SK-N-SH treated with all-trans-retinoic acid at 6 μM for 48 hours (cell line): ENCODE measurements around the gene PLXNA4.
A peak's percentile ranks its signal among the peaks of the same experiment; 100 is the strongest.

Experiments used
- ATAC-seq: fragments of 200-7000 bp; cut with Tn5 transposase; 3 replicates; pipeline ENCODE4 v1.9.1; 2020; ENCODE audit warnings: mild to moderate bottlenecking, moderate library complexity
- ARNTL ChIP-seq: fragments of 450-650 bp; formaldehyde crosslinking; IDR thresholded peaks from 2 replicates; pipeline ENCODE4 v1.5.0; 2020; ENCODE audit warnings: low read depth, mild to moderate bottlenecking, moderate library complexity, borderline replicate concordance
- CSDC2 ChIP-seq: fragments of 250-450 bp; sonication (Bioruptor Pico); IDR thresholded peaks from 2 replicates; pipeline ENCODE4 v1.5.0; 2020; ENCODE audit warnings: mild to moderate bottlenecking, moderate library complexity
- ISL1 ChIP-seq: fragments of 250-450 bp; sonication (Bioruptor Pico); IDR thresholded peaks from 2 replicates; pipeline ENCODE4 v2.1.2; 2022; ENCODE audit warnings: mild to moderate bottlenecking, moderate library complexity
- PATZ1 ChIP-seq: fragments of 250-450 bp; sonication (Bioruptor Pico); IDR thresholded peaks from 2 replicates; pipeline ENCODE4 v1.8.0; 2020; ENCODE audit warnings: mild to moderate bottlenecking, moderate library complexity, borderline replicate concordance
- PPARA ChIP-seq: fragments of 250-450 bp; sonication (Bioruptor Pico); IDR thresholded peaks from 2 replicates; pipeline ENCODE4 v1.5.0; 2020; ENCODE audit warnings: mild to moderate bottlenecking, borderline replicate concordance
- RARB ChIP-seq: fragments of 250-450 bp; sonication (Bioruptor Pico); IDR thresholded peaks from 2 replicates; pipeline ENCODE4 v1.8.0; 2021; ENCODE audit warnings: mild to moderate bottlenecking, moderate library complexity
- SNAI2 ChIP-seq: fragments of 250-450 bp; sonication (Bioruptor Pico); IDR thresholded peaks from 2 replicates; pipeline ENCODE4 v1.5.0; 2020; ENCODE audit warnings: mild to moderate bottlenecking, moderate library complexity
- TCF4 ChIP-seq: fragments of 250-450 bp; sonication (Bioruptor Pico); IDR thresholded peaks from 2 replicates; pipeline ENCODE4 v1.8.0; 2021; ENCODE audit warnings: mild to moderate bottlenecking, moderate library complexity, borderline replicate concordance
- TOX ChIP-seq: fragments of 250-450 bp; sonication (Bioruptor Pico); IDR thresholded peaks from 2 replicates; pipeline ENCODE4 v1.8.0; 2021; ENCODE audit warnings: mild to moderate bottlenecking, moderate library complexity, borderline replicate concordance
- ZC3H10 ChIP-seq: fragments of 250-450 bp; sonication (Bioruptor Pico); IDR thresholded peaks from 2 replicates; pipeline ENCODE4 v1.5.1; 2021; ENCODE audit warnings: mild to moderate bottlenecking, moderate library complexity
- ZNF70 ChIP-seq: fragments of 450-650 bp; formaldehyde crosslinking; IDR thresholded peaks from 2 replicates; pipeline ENCODE4 v1.5.0; 2020; ENCODE audit warnings: mild to moderate bottlenecking, moderate library complexity
- TF ChIP-seq, protein P1 (sequence below): fragments of 250-450 bp; sonication (Bioruptor Pico); IDR thresholded peaks from 2 replicates; pipeline ENCODE4 v1.5.0; 2020; ENCODE audit warnings: mild to moderate bottlenecking, moderate library complexity
- TF ChIP-seq, protein P2 (sequence below): fragments of 250-450 bp; sonication (Bioruptor Pico); IDR thresholded peaks from 2 replicates; pipeline ENCODE4 v1.5.1; 2020; ENCODE audit warnings: low read depth, mild to moderate bottlenecking, moderate library complexity

PLXNA4 gene

GRCh38 chr7:132422502-132423111 is 153.7 kb downstream of the PLXNA4 start:
- ATAC-seq: no peak
- TF ChIP-seq SNAI2 (CRISPR knock-in tag) (no peak), PPARA (CRISPR knock-in tag) (no peak), ISL1 (CRISPR knock-in tag) (no peak; the same call in 1 of the 2 replicates), CSDC2 (CRISPR knock-in tag) (no peak)

DNA sequence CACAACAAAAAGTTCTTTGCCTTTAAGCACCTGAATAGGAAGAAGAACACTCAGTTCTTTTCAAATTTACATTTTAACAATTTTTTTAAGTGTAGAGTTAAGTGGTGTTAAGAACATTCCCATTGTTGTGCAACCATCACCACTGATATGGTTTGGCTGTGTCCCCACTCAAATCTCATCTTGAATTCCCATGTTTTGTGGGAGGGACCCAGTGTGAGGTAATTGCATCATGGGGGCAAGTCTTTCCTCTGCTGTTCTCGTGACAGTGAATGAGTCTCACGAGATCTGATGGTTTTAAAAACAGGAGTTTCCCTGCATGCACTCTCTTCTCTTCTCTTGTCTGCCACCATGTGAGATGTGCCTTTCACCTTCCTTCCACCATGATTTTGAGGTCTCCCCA is 155.7 kb downstream of the PLXNA4 start:
- TF ChIP-seq, protein P1, sequence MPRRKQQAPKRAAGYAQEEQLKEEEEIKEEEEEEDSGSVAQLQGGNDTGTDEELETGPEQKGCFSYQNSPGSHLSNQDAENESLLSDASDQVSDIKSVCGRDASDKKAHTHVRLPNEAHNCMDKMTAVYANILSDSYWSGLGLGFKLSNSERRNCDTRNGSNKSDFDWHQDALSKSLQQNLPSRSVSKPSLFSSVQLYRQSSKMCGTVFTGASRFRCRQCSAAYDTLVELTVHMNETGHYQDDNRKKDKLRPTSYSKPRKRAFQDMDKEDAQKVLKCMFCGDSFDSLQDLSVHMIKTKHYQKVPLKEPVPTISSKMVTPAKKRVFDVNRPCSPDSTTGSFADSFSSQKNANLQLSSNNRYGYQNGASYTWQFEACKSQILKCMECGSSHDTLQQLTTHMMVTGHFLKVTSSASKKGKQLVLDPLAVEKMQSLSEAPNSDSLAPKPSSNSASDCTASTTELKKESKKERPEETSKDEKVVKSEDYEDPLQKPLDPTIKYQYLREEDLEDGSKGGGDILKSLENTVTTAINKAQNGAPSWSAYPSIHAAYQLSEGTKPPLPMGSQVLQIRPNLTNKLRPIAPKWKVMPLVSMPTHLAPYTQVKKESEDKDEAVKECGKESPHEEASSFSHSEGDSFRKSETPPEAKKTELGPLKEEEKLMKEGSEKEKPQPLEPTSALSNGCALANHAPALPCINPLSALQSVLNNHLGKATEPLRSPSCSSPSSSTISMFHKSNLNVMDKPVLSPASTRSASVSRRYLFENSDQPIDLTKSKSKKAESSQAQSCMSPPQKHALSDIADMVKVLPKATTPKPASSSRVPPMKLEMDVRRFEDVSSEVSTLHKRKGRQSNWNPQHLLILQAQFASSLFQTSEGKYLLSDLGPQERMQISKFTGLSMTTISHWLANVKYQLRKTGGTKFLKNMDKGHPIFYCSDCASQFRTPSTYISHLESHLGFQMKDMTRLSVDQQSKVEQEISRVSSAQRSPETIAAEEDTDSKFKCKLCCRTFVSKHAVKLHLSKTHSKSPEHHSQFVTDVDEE (CRISPR knock-in tag): no peak
- no peak for TF ChIP-seq ARNTL
- no peak for TF ChIP-seq SNAI2 (CRISPR knock-in tag)
- no peak for TF ChIP-seq PPARA (CRISPR knock-in tag)
- no peak for ATAC-seq

DNA sequence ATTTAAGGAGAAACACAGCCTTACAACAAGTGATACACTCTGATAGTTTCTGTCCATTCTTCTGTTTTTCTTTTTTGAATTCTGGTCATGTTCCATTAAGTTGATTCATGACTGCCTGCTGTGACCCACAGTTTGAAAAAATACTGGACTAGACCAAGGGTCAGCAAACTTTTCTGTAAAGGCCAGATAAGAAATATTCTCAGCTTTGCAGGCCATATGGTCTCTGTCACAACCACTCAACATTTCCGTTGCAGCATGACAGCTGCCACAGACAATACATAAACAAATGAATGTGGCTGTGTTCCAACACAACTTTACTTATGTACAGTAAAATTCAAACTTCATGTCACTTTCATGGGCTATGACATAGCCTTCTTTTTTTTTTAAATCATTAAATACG is 156.7 kb downstream of the PLXNA4 start:
- peak; percentile 40; the same call in 2 of the 3 replicates for ATAC-seq
- TF ChIP-seq SNAI2 (CRISPR knock-in tag): peak; percentile 73; the same call in 1 of the 2 replicates
- peak; percentile 87 for TF ChIP-seq ISL1 (CRISPR knock-in tag)
- no peak for TF ChIP-seq CSDC2 (CRISPR knock-in tag)
- TF ChIP-seq TCF4: peak; percentile 74
- TF ChIP-seq, protein P2, sequence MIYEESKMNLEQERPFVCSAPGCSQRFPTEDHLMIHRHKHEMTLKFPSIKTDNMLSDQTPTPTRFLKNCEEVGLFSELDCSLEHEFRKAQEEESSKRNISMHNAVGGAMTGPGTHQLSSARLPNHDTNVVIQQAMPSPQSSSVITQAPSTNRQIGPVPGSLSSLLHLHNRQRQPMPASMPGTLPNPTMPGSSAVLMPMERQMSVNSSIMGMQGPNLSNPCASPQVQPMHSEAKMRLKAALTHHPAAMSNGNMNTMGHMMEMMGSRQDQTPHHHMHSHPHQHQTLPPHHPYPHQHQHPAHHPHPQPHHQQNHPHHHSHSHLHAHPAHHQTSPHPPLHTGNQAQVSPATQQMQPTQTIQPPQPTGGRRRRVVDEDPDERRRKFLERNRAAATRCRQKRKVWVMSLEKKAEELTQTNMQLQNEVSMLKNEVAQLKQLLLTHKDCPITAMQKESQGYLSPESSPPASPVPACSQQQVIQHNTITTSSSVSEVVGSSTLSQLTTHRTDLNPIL (CRISPR knock-in tag): no peak; the same call in 1 of the 2 replicates
- TF ChIP-seq, protein P1 (CRISPR knock-in tag): peak; percentile 91
- TF ChIP-seq ZNF70 (CRISPR knock-in tag): no peak

DNA sequence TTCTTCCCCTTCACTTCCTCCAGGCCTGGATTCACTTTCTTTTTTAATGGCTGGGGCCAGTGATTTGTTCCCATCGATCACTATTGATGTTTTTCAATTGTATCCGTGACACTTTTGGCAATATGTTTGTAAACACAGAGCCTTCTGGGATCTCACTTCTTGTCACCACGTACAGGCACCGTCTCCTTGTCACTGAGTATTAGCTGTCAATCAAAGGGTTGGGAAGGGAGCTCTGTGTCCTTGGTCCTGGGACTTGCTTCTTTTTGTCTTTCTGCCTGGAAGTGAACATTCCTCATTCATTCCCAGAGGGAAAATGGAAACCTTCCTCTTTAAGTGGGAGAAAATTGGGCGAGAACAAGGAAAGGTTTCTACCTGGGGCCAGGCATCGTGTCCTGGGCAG is 157.4 kb downstream of the PLXNA4 start:
- no peak for ATAC-seq
- TF ChIP-seq CSDC2 (CRISPR knock-in tag) (no peak), TOX (CRISPR knock-in tag) (no peak), ZC3H10 (CRISPR knock-in tag) (no peak), ARNTL (no peak), RARB (CRISPR knock-in tag) (no peak), PATZ1 (CRISPR knock-in tag) (no peak), ZNF70 (CRISPR knock-in tag) (no peak), TCF4 (no peak)
- TF ChIP-seq, protein P2 (CRISPR knock-in tag): no peak
- TF ChIP-seq, all 23 proteins: peak for 0
